Measurements from ENCODE around the gene STX10. TPM values are rescaled to one million over a fixed set of nuclear protein-coding genes. Genes with fewer than 3 reads are reported as not detected.
A peak's percentile ranks its signal among the peaks of the same experiment; 100 is the strongest.

STX10 gene
- total RNA-seq, 1 donor from 2014 or later = 58.4 TPM

GRCh38 chr19:13165162-13165997 lies 15.2 kb upstream of the STX10 start:
- peak overlapping the region; percentile 98 for H3K27ac Mint-ChIP-seq
- H3K36me3 Mint-ChIP-seq = no peaks in the 10 kb centered on the region
- H3K9me3 Mint-ChIP-seq = no peaks in the 10 kb centered on the region
- TF ChIP-seq, protein P1, sequence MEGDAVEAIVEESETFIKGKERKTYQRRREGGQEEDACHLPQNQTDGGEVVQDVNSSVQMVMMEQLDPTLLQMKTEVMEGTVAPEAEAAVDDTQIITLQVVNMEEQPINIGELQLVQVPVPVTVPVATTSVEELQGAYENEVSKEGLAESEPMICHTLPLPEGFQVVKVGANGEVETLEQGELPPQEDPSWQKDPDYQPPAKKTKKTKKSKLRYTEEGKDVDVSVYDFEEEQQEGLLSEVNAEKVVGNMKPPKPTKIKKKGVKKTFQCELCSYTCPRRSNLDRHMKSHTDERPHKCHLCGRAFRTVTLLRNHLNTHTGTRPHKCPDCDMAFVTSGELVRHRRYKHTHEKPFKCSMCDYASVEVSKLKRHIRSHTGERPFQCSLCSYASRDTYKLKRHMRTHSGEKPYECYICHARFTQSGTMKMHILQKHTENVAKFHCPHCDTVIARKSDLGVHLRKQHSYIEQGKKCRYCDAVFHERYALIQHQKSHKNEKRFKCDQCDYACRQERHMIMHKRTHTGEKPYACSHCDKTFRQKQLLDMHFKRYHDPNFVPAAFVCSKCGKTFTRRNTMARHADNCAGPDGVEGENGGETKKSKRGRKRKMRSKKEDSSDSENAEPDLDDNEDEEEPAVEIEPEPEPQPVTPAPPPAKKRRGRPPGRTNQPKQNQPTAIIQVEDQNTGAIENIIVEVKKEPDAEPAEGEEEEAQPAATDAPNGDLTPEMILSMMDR (IDR thresholded peaks at IDR 0.05; ENCODE audit: unreplicated experiment) = no peak
- DNase-seq (ENCODE audit: low spot score in 2 of 2, unreplicated experiment in 2 of 2) = no peak
- peaks cover 53% of the 10 kb centered on the region for H3K4me1 Mint-ChIP-seq
- H3K4me3 Mint-ChIP-seq = no peak overlapping the region
- H3K27me3 Mint-ChIP-seq (ENCODE audit: low read depth) = no peaks in the 10 kb centered on the region

DNA sequence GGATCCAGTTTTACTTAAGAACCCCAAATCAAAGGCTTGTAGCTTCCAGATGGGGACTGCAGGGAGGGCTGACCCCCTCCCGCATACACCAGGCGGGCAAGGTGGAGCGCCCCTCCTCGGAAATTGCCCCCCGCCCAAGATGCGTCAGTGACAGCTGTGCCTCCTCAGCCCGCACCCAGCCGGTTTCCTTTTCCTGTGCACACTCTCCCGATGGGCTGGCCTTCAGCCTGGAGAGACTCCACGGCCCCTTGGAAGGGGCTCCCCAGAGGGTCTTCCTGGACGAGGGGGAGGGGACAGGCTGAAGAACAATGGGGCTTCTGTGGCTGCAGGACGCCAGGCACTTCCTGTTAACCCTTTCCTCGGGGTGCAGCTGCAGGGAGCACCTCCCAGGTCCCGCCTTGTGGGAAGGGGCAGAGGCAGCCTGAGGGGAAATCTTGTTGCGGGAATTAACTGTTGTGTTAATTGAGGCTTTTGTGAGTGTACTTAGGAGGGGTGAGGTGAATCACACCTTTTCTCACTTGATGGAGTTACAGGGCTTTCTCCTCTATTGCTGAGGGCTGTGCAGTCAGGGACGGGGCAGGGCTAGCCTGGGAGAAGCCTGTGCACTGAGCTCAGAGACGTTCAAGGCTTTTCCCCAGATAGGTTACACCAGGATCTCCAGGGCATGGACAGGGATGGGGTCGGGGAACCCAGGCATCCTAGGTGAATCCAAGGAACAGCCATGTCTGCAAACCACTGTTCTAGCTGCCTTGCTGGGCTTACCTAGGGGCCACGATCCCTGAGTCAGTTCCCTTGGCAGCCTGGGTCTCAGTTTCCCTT lies 14.4 kb upstream of the STX10 start:
- TF ChIP-seq, protein P1 (IDR thresholded peaks at IDR 0.05; ENCODE audit: unreplicated experiment) = no peak
- H3K27me3 Mint-ChIP-seq (ENCODE audit: low read depth) = no peaks in the 10 kb centered on the region

DNA sequence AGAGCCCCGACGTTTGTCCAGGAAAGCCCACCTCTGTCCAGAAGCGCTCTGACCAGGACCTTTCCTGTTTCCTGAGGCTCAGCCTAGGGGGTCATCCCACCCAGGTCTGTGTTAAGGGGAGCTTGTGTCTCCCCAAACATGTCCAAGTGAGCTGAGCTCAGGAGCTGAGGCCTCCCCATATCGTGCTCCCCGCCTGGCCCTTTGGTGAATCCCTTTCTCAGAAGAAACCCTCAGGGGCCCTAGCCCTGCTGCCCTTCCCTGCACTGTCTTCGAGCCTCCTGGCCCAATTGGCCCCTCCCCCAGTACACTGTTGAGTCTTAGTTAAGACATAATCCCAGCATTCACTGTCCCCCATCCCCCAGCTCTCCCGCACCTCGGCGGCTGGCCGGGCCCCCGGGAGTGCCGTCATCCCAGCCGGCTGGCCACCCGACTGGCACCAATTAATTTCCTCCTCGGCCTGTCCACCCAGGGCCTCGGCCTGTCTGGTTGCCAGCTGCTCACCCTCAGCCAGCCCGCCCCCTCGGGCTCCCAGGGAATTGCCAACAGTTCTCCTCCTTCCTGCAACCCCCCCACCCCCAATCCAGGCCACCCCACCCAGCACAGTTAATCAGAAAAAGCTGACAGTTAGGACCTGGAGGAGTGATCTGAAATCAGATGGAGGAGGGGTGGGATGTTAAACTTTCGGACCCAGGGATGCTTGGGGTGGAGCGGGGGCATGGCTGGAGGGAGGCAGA lies 13.6 kb upstream of the STX10 start:
- peak; percentile 58 to 79 for DNase-seq (ENCODE audit: low spot score in 2 of 2, unreplicated experiment in 2 of 2)

More for the DNA sequence above, 14.4 kb upstream of the STX10 start:
- peak overlapping the region; percentile 98 for H3K27ac Mint-ChIP-seq
- peak overlapping the region; percentile 65 for H3K4me3 Mint-ChIP-seq
- peaks cover 48% of the 10 kb centered on the region for H3K4me1 Mint-ChIP-seq
- DNase-seq (ENCODE audit: low spot score in 2 of 2, unreplicated experiment in 2 of 2) = peak; percentile 71 to 82
- H3K9me3 Mint-ChIP-seq = no peaks in the 10 kb centered on the region
- no peaks in the 10 kb centered on the region for H3K36me3 Mint-ChIP-seq

DNA sequence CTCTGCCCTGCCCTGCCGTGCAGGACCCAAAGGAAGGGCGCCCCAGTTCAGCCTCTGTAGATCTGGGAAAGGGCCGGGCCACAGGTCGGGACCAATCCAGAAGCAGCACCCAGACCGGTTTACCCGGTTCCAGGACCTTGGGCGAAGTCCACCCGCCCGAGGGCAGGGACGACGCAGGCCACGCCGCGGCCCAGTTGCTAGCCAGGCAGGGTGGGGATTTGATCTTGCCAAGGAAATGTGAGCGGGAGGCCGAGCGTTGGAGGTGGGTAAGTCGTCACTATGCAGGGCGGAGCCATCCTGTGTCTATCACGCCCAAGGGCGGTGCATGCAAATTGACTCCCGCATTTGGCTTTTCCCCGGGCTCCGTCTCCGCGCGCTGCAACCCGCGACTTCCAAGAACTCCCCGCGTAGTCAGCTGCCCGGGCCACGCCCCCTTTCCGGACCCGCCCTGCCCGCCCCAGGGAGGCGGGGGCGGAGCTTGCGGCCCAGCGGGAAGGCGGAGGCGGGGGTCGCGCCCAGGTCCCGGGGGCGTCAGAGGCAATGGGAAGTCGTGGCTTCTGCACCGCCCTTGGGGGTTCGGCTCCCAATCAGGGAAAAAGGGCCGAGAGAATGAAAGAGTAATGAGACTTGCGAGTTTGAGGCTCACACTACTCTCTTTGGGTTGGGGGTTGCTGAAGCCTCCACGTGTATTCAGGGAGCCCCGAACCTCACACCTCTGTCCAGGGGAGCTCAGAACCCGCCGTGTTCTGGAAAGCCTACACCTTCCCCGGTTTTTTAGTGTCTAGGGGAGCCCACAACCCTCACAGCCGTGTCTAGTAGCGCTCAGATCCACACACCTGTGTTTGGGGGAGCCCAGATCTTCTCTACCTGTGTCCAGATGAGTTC lies 12.8 kb upstream of the STX10 start:
- H3K4me3 Mint-ChIP-seq = peak overlapping the region; percentile 65
- DNase-seq (ENCODE audit: low spot score in 2 of 2, unreplicated experiment in 2 of 2) = peak; percentile 88 to 94
- H3K4me1 Mint-ChIP-seq = peaks cover 45% of the 10 kb centered on the region
- TF ChIP-seq, protein P1 (IDR thresholded peaks at IDR 0.05; ENCODE audit: unreplicated experiment) = no peak
- H3K27ac Mint-ChIP-seq = peak overlapping the region; percentile 98
- no peaks in the 10 kb centered on the region for H3K36me3 Mint-ChIP-seq
- H3K27me3 Mint-ChIP-seq (ENCODE audit: low read depth) = no peaks in the 10 kb centered on the region
- H3K9me3 Mint-ChIP-seq = no peaks in the 10 kb centered on the region

More for the DNA sequence above, 13.6 kb upstream of the STX10 start:
- Mint-ChIP-seq H3K4me3 (peak overlapping the region; percentile 65), H3K27ac (peak overlapping the region; percentile 98), H3K9me3 (no peaks in the 10 kb centered on the region), H3K36me3 (no peaks in the 10 kb centered on the region), H3K4me1 (peaks cover 46% of the 10 kb centered on the region), H3K27me3 (ENCODE audit: low read depth) (no peaks in the 10 kb centered on the region)
- TF ChIP-seq, protein P1 (IDR thresholded peaks at IDR 0.05; ENCODE audit: unreplicated experiment) = no peak
